K562 (cell line): ENCODE results near the gene NTRK1. TPM values are rescaled to one million over a fixed set of nuclear protein-coding genes. Genes with fewer than 3 reads are reported as not detected.

ENCODE experiments used
- AFF1 ChIP-seq, 2 experiments: fragments of 450-650 bp; IDR thresholded peaks; 2 replicates each; pipeline ENCODE4 v1.6.1; 2018; ENCODE audit warnings: mild to moderate bottlenecking in 2 of 2, low read depth in 1 of 2; ENCODE audit not compliant: partially characterized antibody in 2 of 2
- ARID1B ChIP-seq: fragments of 450-650 bp; IDR thresholded peaks from 2 replicates; pipeline ENCODE4 v1.6.1; 2016; ENCODE audit warnings: antibody characterized with exemption, mild to moderate bottlenecking, inconsistent platforms
- ATF1 ChIP-seq, 2 experiments: fragments of 450-650 bp in 1 of 2; IDR thresholded peaks; 2 replicates each; pipeline ENCODE4 v1.6.1; 2016; ENCODE audit warnings: missing compliant biosample characterization in 1 of 2, missing genetic modification characterization in 1 of 2
- CXXC5 ChIP-seq: fragments of 250-450 bp; sonication (Bioruptor Pico); IDR thresholded peaks from 2 replicates; pipeline ENCODE4 v1.8.0; 2022; ENCODE audit warnings: inconsistent platforms, mild to moderate bottlenecking, moderate library complexity
- DPF2 ChIP-seq: fragments of 450-650 bp; IDR thresholded peaks from 2 replicates; pipeline ENCODE4 v1.6.1; 2016
- E2F1 ChIP-seq: sonication (generic); formaldehyde crosslinking; IDR thresholded peaks from 2 replicates; pipeline ENCODE4 v1.8.1; 2023; ENCODE audit warnings: mild to moderate bottlenecking, missing genetic modification reagents, moderate library complexity
- EGR1 ChIP-seq: fragments of 450-650 bp; conservative IDR thresholded peaks from 2 replicates; pipeline ENCODE4 v1.6.1; 2017; ENCODE audit warnings: mild to moderate bottlenecking
- MTA3 ChIP-seq: fragments of 450-650 bp; formaldehyde crosslinking; IDR thresholded peaks from 2 replicates; pipeline ENCODE4 v1.6.1; 2017; ENCODE audit warnings: mild to moderate bottlenecking, borderline replicate concordance
- NBN ChIP-seq: fragments of 450-650 bp; IDR thresholded peaks from 2 replicates; pipeline ENCODE4 v1.6.1; 2016; ENCODE audit warnings: low read depth, mild to moderate bottlenecking
- NFE2 ChIP-seq: IDR thresholded peaks from 2 replicates; pipeline ENCODE4 v1.6.1; 2014; ENCODE audit warnings: antibody characterized with exemption, low read depth
- NONO ChIP-seq, 2 experiments: fragments of 200-400 bp in 1 of 2; fragments of 450-650 bp in 1 of 2; formaldehyde crosslinking in 1 of 2; IDR thresholded peaks; 2 replicates each; pipeline ENCODE4 v1.6.1; 2017; ENCODE audit warnings: low read depth in 2 of 2, mild to moderate bottlenecking in 2 of 2, moderate library complexity in 2 of 2, low read length in 1 of 2
- TEAD4 ChIP-seq, 2 experiments: sonication (generic) in 1 of 2; formaldehyde crosslinking in 1 of 2; IDR thresholded peaks; 2 replicates each; pipeline versions ENCODE4 v1.6.1 to v1.8.0; 2012 to 2022; ENCODE audit warnings: borderline replicate concordance in 1 of 2, inconsistent platforms in 1 of 2, low read length in 1 of 2, mild to moderate bottlenecking in 1 of 2, missing genetic modification reagents in 1 of 2
- ZBTB12 ChIP-seq: fragments of 250-450 bp; sonication (Bioruptor Pico); IDR thresholded peaks from 2 replicates; pipeline ENCODE4 v1.4.0; 2020
- ZBTB9 ChIP-seq: fragments of 450-650 bp; formaldehyde crosslinking; IDR thresholded peaks from 2 replicates; pipeline ENCODE4 v1.4.0; 2020; ENCODE audit warnings: mild to moderate bottlenecking, moderate library complexity
- ZFX ChIP-seq: sonication (generic); formaldehyde crosslinking; IDR thresholded peaks from 2 replicates; pipeline ENCODE4 v1.8.0; 2022; ENCODE audit warnings: mild to moderate bottlenecking, missing genetic modification reagents, moderate library complexity
- ZSCAN32 ChIP-seq: fragments of 450-650 bp; formaldehyde crosslinking; IDR thresholded peaks from 2 replicates; pipeline ENCODE4 v1.4.0; 2020; ENCODE audit warnings: mild to moderate bottlenecking, moderate library complexity
- polyA plus RNA-seq, 8 experiments: library from polyadenylated mRNA; depleted of rRNA in 4 of 8; stranded (reverse) in 5 of 8; unstranded in 3 of 8; fragments of >200 nt; fragmentation: Nextera tagmentation in 2 of 8; fragmentation: Illumina TruSeq in 1 of 8; extraction: Ambion mirVana in 2 of 8; extraction: Trizol in 1 of 8; gene quantifications; 2 replicates each; pipeline versions ENCODE4 v1.2.1 to v1.2.3, GENCODE V29; 2011 to 2014; ENCODE audit warnings: inconsistent platforms in 1 of 8, missing spikeins in 1 of 8
- total RNA-seq, 7 experiments: library from RNA; depleted of rRNA in 6 of 7; stranded (reverse); fragments of >200 nt in 6 of 7; fragmentation: Illumina TruSeq in 2 of 7; extraction: Trizol in 2 of 7; gene quantifications; 2 replicates each; pipeline versions ENCODE4 v1.2.1 to v1.2.3, GENCODE V29; 2011 to 2021; ENCODE audit warnings: low replicate concordance in 1 of 7

NTRK1 gene
- total and polyA plus RNA-seq, 9 of the 15 experiments (the other 6 are each of a cell fraction or from before 2014, with no cell fraction given): 0.46 to 30.0 (median 7.9) TPM

GRCh38 chr1:156860113-156860627 lies 495 bp upstream of the NTRK1 start (continued):
- TF ChIP-seq AFF1 (IDR thresholded peaks at IDR 0.05; ENCODE audit: low read depth in 1 of 2, partially characterized antibody in 2 of 2) (peak in 1 of 2 experiments; percentile 30), ZBTB12 (peak; percentile 22; the same call in 1 of the 2 replicates), MTA3 (0 out of 2 replicates have a peak, but pooled peaks have one; percentile 16), DPF2 (0 out of 2 replicates have a peak, but pooled peaks have one; percentile 26), EGR1 (peak; percentile 40), ZSCAN32 (no peak), TEAD4 (IDR thresholded peaks at IDR 0.05; ENCODE audit: low read length) (no peak), TEAD4 (CRISPR knock-in tag; IDR thresholded peaks at IDR 0.05; ENCODE audit: borderline replicate concordance) (no peak), ZFX (CRISPR knock-in tag) (no peak), ATF1 (CRISPR knock-in tag; IDR thresholded peaks at IDR 0.05) (no peak), ATF1 (tag; IDR thresholded peaks at IDR 0.05) (0 out of 2 replicates have a peak, but pooled peaks have one; percentile 13), ZBTB9 (CRISPR knock-in tag) (0 out of 2 replicates have a peak, but pooled peaks have one; percentile 37), NONO (IDR thresholded peaks at IDR 0.05; ENCODE audit: low read depth in 2 of 2, low read length in 1 of 2) (peak in 1 of 2 experiments; percentile 28; a peak in 1 of 4 replicates), CXXC5 (CRISPR knock-in tag) (peak; percentile 52), NFE2 (no peak), NBN (0 out of 2 replicates have a peak, but pooled peaks have one; percentile 79), ARID1B (0 out of 2 replicates have a peak, but pooled peaks have one; percentile 36), E2F1 (CRISPR knock-in tag) (0 out of 2 replicates have a peak, but pooled peaks have one; percentile 56)
